GM19193 (cell line): Measurements from ENCODE around the gene UTS2R.

ENCODE experiments used
- POLR2A ChIP-seq: IDR thresholded peaks from 4 replicates; pipeline ENCODE4 v1.6.1; 2011; ENCODE audit not compliant: insufficient read depth, insufficient read length; ENCODE audit errors: extremely low read depth

UTS2R gene

GRCh38 chr17:82361885-82362633 is 9.5 kb upstream of the UTS2R start:
- no peak for TF ChIP-seq POLR2A

DNA sequence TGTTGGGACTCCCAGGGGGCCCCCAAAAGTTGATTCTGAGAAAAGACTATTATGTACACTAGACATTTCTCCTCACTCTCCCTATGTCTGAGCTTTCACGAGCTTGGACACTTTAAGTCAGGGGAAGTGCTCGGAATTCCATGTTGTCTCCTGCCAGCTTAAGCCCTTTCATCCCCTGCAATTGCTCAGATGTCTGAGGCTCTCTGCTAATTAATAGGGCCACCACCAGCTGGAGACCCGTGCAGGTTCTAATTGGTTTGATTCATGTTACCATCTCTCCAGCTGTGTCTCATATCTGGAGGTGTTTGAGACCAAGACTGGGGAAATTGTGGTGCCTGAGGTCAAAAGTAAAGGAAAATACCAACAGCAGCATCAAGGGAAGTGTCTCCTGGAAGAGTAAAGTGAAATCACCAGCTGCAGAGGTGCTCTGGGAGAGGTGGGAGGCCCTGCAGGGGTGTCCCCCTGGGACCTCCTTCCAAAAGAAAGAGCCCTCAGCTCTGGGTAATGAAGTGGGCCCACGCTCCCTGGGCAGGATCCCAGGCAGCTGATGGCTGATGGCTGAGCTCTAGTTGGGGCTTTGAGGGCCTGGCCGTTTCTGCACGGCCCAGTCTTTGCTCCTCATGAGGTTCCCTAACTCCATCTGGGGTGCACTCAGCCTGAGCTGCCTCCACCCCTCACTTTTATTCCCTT is 5.8 kb upstream of the UTS2R start:
- TF ChIP-seq POLR2A = no peak

GRCh38 chr17:82366749-82367148 is 4.8 kb upstream of the UTS2R start:
- TF ChIP-seq POLR2A = no peak

DNA sequence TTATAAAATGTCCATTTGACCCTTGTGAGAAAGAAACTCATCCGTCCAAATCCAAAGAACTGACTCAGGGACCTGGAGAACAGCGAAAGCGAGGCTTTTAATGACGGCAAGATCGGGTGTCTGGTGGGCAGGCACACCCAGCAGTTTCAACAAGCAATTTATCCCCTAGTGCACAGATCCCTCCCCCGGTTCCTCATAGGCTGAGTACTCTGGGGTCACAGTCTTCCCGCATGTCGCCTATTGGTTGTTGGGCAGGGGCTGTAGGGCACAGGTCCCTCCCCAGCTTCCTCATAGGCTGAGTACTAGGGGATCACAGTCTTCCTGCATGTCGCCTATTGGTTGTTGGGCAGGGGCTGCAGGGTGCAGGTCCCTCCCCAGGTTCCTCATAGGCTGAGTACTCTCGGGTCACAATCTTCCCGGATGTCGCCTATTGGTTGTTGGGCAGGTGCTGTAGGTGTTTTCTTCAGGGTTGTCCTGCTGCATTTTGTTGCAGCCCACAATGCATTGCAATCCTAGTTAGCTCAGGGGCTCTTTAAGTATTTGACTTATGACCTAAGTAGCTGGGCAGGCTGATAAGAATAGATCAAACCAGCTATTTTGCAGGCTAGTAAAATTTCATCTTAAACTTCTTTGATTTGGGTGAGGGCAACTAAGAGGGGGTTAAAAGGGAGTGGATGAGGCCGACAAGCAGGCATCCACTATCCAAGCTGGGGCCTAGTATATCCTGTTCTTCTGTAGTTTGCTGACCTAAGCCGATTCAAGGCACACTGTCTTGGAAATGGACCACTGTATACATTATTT is 3.6 kb upstream of the UTS2R start:
- TF ChIP-seq POLR2A = peak; percentile 53

- no peak for TF ChIP-seq POLR2A
Observed at GRCh38 chr17:82369211-82369610, 2.4 kb upstream of the UTS2R start.

GRCh38 chr17:82370471-82371332 is 863 bp upstream of the UTS2R start:
- peak; percentile 38 for TF ChIP-seq POLR2A

- no peak for TF ChIP-seq POLR2A
Observed at GRCh38 chr17:82372249-82373071, 895 bp downstream of the UTS2R start.

- TF ChIP-seq POLR2A = no peak
Observed at GRCh38 chr17:82373731-82374625, 2.4 kb downstream of the UTS2R start.

DNA sequence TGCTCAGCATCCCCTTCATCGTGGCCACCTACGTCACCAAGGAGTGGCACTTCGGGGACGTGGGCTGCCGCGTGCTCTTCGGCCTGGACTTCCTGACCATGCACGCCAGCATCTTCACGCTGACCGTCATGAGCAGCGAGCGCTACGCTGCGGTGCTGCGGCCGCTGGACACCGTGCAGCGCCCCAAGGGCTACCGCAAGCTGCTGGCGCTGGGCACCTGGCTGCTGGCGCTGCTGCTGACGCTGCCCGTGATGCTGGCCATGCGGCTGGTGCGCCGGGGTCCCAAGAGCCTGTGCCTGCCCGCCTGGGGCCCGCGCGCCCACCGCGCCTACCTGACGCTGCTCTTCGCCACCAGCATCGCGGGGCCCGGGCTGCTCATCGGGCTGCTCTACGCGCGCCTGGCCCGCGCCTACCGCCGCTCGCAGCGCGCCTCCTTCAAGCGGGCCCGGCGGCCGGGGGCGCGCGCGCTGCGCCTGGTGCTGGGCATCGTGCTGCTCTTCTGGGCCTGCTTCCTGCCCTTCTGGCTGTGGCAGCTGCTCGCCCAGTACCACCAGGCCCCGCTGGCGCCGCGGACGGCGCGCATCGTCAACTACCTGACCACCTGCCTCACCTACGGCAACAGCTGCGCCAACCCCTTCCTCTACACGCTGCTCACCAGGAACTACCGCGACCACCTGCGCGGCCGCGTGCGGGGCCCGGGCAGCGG is 3.2 kb downstream of the UTS2R start:
- TF ChIP-seq POLR2A = no peak

- TF ChIP-seq POLR2A = no peak
Observed at GRCh38 chr17:82375359-82376041, 3.9 kb downstream of the UTS2R start.

DNA sequence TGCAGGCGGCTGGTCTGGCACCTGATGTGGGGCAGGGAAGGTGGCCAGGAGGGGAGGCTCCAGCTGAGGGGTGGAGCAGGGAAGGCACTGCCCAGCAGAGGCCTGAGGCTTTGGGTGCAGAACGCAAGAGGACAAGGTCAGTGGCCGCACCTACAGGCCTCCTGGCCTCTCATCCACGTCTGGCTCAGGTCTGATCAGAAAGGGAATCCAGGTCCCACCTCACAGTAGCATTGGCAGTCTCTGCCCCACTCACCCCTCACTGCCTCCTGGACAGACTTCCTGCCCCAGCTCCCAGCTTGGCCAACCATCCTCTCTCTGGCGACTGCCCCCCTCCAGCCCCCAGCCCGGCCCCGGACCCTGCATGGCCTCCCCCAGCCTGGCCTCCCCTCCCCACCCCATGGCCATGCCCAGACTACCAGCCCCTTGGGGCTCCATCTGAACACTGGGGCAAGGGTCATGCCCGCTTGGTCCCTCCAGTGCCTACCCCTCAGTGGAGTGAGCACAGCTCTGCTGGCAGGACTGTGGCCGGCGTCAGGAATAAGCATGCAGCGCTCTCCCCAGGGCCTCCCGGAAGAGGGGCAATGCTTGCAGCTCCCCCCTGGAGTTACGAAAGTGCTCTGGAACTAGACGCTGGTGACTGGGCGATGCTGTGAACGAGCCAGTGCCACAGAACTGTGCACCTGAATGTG is 4.6 kb downstream of the UTS2R start:
- no peak for TF ChIP-seq POLR2A
